DMS114 treated with DMSO at 0.1 percent for 48 hours (cell line): ENCODE measurements around the gene FAM114A1.
A peak's percentile ranks its signal among the peaks of the same experiment; 100 is the strongest.
"Not testable (repeated sequence)": the region's sequence is repeated elsewhere in the genome, so short reads cannot be mapped to it uniquely, and the experiment has no call there.

Experiments used
- DNase-seq: peaks from one replicate; lab custom pipeline; 2025; ENCODE audit not compliant: unreplicated experiment; lab: John Stamatoyannopoulos, UW

Gene FAM114A1

GRCh38 chr4:38898245-38898644 is 30.6 kb downstream of the FAM114A1 start:
- no peak for DNase-seq

- no peak for DNase-seq
These were observed 34.6 kb downstream of the FAM114A1 start for GRCh38 chr4:38902221-38902620.

- DNase-seq = peak; percentile 28
These were observed 35.1 kb downstream of the FAM114A1 start for GRCh38 chr4:38902695-38903094.

- no peak for DNase-seq
These were observed 36.6 kb downstream of the FAM114A1 start for GRCh38 chr4:38904090-38904666.

GRCh38 chr4:38904682-38905081 is 37.1 kb downstream of the FAM114A1 start:
- no peak for DNase-seq

- no peak for DNase-seq
These were observed 38.2 kb downstream of the FAM114A1 start for GRCh38 chr4:38905652-38906385.

GRCh38 chr4:38907696-38908270 is 40.2 kb downstream of the FAM114A1 start:
- DNase-seq = no peak

- DNase-seq = no peak
These were observed 41.4 kb downstream of the FAM114A1 start for GRCh38 chr4:38909015-38909414.

- DNase-seq = no peak
These were observed 43.7 kb downstream of the FAM114A1 start for GRCh38 chr4:38911257-38911656.

GRCh38 chr4:38914854-38915253 is 47.2 kb downstream of the FAM114A1 start:
- no peak for DNase-seq

- not testable (repeated sequence) for DNase-seq
These were observed 48.7 kb downstream of the FAM114A1 start for GRCh38 chr4:38916267-38916666.

- no peak for DNase-seq
These were observed 49.9 kb downstream of the FAM114A1 start for GRCh38 chr4:38917481-38918025.

GRCh38 chr4:38919494-38919893 is 51.9 kb downstream of the FAM114A1 start:
- no peak for DNase-seq

GRCh38 chr4:38920186-38920585 is 52.6 kb downstream of the FAM114A1 start:
- DNase-seq = no peak

GRCh38 chr4:38920677-38921076 is 53.1 kb downstream of the FAM114A1 start:
- no peak for DNase-seq

- DNase-seq = no peak
These were observed 53.5 kb downstream of the FAM114A1 start for GRCh38 chr4:38921151-38921550.

GRCh38 chr4:38923746-38924145 is 56.1 kb downstream of the FAM114A1 start:
- DNase-seq = no peak

GRCh38 chr4:38924353-38924752 is 56.7 kb downstream of the FAM114A1 start:
- no peak for DNase-seq

- DNase-seq = no peak
These were observed 58.1 kb downstream of the FAM114A1 start for GRCh38 chr4:38925492-38926413.

GRCh38 chr4:38926896-38927295 is 59.3 kb downstream of the FAM114A1 start:
- DNase-seq = no peak

- DNase-seq = no peak
These were observed 61.0 kb downstream of the FAM114A1 start for GRCh38 chr4:38928568-38928967.
